ENCODE data around the gene MYCN.
"Not testable (repeated sequence)": the region's sequence is repeated elsewhere in the genome, so short reads cannot be mapped to it uniquely, and the experiment has no call there.

MYCN gene

DNA sequence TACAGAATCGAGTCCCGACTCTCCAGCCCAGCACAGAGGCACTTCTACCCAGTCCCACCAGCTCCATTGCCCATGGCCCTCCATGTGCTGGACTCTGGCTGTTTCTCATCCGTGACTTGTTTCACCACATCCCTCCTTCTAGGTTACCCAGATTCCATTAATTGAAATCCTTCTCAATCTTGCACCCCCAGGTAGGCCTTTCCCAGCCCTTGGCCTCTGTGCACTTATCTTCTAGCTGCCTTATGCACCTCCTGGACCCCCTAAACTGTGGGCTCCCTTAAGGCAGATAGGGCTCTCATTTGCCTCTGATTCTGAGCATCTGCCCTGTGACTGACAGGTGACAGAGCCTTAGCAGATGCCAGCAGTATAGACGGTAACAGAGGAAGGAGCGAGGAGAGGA lies 9.2 kb downstream of the MYCN start:
- TF ChIP-seq, protein P1, sequence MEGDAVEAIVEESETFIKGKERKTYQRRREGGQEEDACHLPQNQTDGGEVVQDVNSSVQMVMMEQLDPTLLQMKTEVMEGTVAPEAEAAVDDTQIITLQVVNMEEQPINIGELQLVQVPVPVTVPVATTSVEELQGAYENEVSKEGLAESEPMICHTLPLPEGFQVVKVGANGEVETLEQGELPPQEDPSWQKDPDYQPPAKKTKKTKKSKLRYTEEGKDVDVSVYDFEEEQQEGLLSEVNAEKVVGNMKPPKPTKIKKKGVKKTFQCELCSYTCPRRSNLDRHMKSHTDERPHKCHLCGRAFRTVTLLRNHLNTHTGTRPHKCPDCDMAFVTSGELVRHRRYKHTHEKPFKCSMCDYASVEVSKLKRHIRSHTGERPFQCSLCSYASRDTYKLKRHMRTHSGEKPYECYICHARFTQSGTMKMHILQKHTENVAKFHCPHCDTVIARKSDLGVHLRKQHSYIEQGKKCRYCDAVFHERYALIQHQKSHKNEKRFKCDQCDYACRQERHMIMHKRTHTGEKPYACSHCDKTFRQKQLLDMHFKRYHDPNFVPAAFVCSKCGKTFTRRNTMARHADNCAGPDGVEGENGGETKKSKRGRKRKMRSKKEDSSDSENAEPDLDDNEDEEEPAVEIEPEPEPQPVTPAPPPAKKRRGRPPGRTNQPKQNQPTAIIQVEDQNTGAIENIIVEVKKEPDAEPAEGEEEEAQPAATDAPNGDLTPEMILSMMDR (IDR thresholded peaks at IDR 0.05; ENCODE audit: low read depth, low read length): no peak
- no peak overlapping the region for H3K4me3 ChIP-seq (ENCODE audit: low read depth, low read length)
- in situ Hi-C loops (cut with HindIII; ENCODE audit: low sequenced_read_pairs): no loop called here
- no peak for DNase-seq (ENCODE audit: low read depth, low spot score)

DNA sequence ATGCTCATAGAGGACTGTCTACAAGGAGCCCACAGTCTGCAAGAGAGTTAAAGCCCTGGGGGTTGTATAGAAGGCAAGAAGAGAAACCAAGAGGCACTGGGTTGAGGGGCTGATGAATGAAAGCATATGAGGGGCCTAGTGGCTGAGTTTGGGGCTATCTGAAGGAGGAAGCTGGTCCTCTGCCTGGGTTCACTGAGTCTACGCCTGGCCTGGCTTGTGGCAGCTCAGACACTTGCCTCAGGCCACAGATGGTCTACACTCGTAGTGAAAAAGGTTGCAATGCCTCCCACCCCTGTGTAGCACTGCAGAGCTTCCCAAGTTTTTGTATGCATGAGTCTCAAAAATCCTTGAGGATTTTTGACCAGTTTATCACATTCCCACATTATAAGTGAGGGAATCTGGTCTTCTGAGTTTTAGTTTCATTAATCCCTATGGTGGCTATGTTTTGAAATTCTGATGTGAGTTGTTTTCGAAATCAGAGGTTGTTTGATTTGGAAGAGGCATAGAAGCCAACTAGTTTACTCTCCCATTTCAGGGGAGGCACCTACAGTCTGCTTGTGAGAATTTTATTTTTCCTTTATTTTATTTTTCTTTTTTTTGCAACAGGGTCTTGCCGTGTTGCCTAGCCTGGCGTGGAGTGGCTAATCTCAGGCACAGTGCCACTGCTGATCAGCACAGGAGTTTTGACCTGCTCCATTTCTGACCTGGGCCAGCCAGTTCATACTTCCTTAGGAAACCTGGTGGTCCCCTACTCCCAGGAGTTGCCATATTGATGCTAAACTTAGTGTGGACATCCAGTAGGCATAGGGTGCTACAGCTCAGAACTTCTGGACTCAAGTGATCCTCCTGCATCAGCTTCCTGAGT lies 10.0 kb downstream of the MYCN start:
- in situ Hi-C loops (cut with HindIII; ENCODE audit: low sequenced_read_pairs): no loop called here
- no peak overlapping the region for H3K4me3 ChIP-seq (ENCODE audit: low read depth, low read length)
- TF ChIP-seq, protein P1 (IDR thresholded peaks at IDR 0.05; ENCODE audit: low read depth, low read length): no peak
- DNase-seq (ENCODE audit: low read depth, low spot score): no peak

DNA sequence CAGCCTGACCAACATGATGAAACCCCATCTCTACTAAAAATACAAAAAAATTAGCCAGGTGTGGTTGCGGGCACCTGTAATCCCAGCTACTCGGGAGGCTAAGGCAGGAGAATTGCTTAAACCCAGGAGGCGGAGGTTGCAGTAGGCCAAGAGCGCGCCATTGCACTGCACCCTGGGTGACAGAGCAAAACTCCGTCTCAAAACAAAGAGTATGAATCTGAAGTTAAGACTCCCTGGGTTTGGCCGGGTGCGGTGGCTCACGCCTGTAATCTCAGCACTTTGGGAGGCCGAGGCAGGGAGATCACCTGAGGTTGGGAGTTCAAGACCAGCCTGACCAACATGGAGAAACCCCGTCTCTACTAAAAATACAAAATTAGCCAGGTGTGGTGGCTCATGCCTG lies 11.6 kb downstream of the MYCN start:
- DNase-seq (ENCODE audit: low read depth, low spot score); in situ Hi-C loops (cut with HindIII; ENCODE audit: low sequenced_read_pairs); H3K4me3 ChIP-seq (ENCODE audit: low read depth, low read length): not testable (repeated sequence)

DNA sequence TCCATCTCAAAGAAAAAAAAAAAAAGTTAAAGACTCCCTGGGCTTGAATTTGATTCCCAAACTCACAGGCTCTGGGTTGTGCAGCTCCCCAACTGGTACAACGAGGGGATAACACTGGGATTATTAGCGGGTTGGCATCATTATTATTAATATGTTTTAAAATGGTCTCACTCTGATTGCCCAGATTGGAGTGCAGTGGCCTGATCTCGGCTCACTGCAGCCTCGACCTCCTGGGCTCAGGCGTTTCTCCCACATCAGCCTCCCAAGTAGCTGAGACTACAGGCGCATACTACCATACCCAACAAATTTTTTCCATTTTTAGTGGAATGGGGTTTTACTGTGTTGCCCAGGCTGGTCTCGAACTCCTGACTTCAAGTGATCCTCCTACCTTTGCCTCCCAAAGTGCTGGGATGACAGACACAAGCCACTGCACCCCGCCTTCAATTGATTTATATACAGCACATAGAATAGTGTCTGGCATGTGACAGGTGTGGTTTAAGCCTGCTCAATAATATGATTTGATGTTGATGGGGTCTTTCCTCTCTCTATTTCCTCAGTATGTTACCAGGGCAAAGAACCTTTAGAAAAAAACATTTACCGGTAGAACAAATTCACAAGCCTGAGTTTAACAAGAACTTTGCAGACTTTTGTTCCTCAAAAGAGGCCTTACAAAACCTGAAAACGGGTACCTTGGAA lies 12.2 kb downstream of the MYCN start:
- TF ChIP-seq, protein P1 (IDR thresholded peaks at IDR 0.05; ENCODE audit: low read depth, low read length): no peak
- no peak for DNase-seq (ENCODE audit: low read depth, low spot score)
- no peak overlapping the region for H3K4me3 ChIP-seq (ENCODE audit: low read depth, low read length)
- in situ Hi-C loops (cut with HindIII; ENCODE audit: low sequenced_read_pairs): no loop called here

DNA sequence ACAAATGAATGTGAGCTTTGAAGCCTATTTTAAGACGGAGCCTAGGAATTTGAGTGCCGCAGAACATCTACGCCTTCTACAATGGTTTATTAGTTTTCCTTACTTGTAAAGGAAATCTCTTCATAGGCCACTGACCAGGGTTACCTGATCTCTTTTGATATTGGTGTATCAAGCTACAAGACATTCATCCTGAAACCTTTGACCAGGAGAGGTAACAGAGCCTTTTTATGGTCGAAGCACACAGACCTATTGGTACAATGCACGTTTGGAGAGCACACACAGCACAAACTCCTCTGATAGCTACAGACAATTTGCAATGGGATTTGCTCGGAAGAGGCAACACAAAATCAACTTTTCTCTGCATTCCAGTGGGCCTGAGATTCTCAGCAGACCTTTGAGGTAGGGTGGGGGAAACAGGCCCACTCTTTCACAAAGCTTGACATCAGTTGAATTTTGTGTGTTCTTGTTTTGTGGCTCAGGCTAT lies 12.8 kb downstream of the MYCN start:
- TF ChIP-seq, protein P1 (IDR thresholded peaks at IDR 0.05; ENCODE audit: low read depth, low read length): no peak
- in situ Hi-C loops (cut with HindIII; ENCODE audit: low sequenced_read_pairs): no loop called here
- no peak for DNase-seq (ENCODE audit: low read depth, low spot score)
- no peak overlapping the region for H3K4me3 ChIP-seq (ENCODE audit: low read depth, low read length)

DNA sequence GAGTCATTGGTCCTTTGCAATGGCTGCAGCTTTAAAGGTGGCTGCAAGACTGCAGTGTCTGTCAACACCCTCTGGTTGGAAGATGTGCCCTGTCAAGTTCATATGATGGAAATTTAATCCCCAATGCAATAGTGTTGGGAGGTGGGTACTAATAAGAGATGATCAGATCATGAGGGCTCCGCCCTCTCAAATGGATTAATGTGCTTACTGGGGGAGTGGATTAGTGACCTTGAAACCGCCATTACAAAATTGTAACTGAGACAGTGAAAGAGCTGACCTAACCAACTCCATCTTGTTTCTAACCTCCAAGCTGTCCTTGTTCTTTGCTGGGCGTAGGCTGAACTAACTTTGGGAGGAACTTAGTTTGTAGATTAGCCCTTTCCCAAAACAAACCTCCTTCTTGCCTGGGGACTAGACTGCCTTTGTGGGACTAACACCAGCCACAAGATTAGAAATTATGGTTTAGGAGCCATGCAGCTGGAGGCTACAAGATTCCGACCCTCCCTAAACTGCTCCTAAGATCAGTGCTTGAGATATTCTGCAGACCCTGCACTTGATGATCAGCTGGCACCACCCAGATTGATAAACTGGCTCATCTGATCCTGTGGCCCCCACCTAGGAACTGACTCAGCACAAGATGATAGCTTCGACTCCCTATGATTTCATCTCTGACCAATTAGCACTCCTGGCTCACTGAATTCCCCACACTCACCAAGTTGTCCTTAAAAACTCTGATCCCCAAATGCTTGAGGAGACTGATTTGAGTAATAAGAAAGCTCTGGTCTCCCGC lies 13.7 kb downstream of the MYCN start:
- in situ Hi-C loops (cut with HindIII; ENCODE audit: low sequenced_read_pairs): no loop called here
- no peak for DNase-seq (ENCODE audit: low read depth, low spot score)
- TF ChIP-seq, protein P1 (IDR thresholded peaks at IDR 0.05; ENCODE audit: low read depth, low read length): no peak

More for the DNA sequence above, 13.7 kb downstream of the MYCN start:
- H3K4me3 ChIP-seq (ENCODE audit: low read depth, low read length): no peak overlapping the region
